Hepatic stellate cell (primary cell): ENCODE results near the gene WNK4.

Experiments
- DNase-seq: peaks from one replicate; pipeline ENCODE4 v3.0.0; 2011; ENCODE audit warnings: low spot score

Gene WNK4

GRCh38 chr17:42797067-42798007, 16.9 kb downstream of the WNK4 start:
- no peak for DNase-seq

GRCh38 chr17:42798011-42798382, 17.6 kb downstream of the WNK4 start:
- no peak for DNase-seq

- DNase-seq: peak; percentile 92
Observed at GRCh38 chr17:42798383-42799380, 18.3 kb downstream of the WNK4 start, which contains the start of the genes CNTD1 and COA3. Gene CNTD1, plus strand, starts transcription at chr17:42798861. Its CDS starts 207 bp downstream, at chr17:42799068. Gene COA3, minus strand, starts transcription at chr17:42798704. Its CDS starts 23 bp downstream, at chr17:42798681.

DNA sequence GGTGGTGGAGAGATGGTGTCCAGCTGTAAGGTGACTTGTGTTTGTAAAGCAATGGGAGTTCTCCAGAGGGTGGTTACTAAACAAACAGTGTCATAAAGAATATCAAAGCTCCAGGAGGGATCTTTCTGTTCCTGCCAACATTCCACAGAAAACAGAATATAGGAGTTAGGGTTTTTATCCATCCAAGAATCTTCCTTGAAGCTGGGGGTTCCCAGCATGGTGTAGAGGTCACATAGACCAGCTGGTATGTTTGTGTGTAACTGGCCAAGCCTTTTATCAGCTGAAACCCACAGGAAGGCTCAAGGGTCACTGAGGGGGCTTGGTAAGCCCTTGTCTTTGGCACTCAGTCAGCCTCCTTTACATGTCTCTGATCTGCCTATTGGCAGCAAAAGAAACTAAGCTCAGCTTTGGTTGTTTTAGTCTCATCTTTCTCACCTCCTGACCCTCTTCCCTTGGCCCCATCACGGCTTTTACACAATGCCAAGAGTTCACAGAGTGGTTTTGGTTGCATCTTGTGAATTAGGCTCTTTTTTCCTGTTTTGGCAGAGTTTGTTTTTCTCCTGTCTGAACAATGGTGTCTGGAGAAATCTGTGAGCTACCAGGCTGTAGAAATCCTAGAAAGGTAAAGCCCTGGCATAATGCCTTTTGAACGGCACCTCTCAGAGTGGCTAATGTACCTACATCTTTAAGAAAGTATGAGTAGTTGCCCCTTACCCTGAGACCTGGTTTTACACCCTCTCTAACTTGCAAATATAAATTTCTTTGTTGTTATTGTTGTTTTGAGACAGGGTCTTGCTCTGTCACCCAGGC, 22.9 kb downstream of the WNK4 start:
- no peak for DNase-seq

DNA sequence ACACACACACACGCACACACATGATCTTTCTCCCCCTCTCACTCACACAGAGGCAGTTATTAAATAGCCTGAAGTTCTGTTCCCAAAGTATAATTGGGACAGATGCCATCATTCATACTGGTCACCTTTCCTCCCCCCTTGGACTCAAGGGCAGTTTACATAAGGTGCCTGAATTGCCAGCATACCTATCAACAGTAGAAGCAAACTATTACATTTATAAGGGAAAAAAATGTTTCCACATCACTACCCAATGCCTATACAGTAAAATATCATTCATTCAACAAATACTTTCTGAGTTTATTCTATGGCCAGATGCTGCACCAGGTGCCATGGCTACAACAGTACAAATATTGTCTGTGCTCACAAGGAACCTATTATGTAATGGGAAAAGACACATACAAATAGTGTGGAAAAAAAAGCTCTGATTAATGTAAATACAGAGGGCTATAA, 24.5 kb downstream of the WNK4 start:
- no peak for DNase-seq

GRCh38 chr17:42806249-42806648, 25.8 kb downstream of the WNK4 start:
- DNase-seq: no peak

GRCh38 chr17:42809250-42809649, 28.8 kb downstream of the WNK4 start:
- DNase-seq: peak; percentile 62

DNA sequence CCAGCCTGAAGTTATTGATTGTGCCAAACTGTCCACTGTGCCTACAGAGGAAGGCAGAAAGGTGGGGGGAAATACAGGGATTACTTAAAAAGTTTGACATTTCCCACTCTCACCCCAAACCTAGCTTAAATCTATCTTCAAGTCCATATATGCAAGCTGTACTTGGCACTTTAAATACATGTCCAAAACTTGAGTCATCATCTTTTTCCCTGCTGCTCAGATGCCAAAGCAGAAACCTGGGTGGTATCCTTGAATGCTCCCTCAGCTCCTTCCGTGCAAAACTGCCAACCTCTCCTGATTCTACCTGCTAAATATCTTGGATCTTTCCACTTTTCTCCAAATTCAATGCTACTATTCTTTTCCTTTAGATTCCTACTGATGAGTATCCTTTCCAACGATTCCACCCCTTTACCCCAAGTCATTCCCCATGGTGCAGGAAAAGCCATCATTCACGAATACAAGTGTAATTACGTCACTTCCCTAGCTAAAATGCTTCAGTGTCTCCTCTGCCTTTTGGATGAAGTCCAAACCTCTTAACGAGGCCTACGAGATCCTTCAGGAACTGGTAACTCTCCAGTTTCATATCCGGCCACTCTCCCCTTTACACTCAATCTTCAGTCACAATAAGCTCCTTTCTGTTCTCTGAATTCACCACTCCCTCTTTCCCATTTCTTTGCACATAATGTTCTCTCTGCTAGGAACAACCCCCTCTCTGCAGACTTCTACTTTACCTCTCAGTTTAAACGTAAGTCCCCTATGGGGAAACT, 34.4 kb downstream of the WNK4 start:
- DNase-seq: peak; percentile 46

DNA sequence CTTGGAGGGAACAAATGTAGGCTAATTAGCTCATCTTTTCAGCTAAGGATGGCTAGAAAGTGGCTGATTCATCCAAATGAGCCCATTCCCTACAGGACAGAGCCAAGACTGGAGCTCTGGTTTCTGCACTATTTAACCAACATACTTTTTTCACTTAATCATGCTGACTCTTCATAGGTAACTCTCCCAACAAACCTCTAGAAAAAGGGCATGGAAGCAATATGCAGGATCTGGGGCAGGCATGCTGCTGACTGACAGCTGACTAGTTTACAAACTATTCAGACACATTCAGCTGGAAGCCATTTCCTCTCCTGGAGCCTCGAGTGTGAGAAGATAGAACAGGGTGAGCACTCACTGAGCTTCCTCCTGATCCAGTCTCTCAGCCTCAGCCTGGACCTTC, 37.5 kb downstream of the WNK4 start:
- DNase-seq: peak; percentile 26

GRCh38 chr17:42818379-42818778, 38.0 kb downstream of the WNK4 start:
- DNase-seq: peak; percentile 47

- peak; percentile 27 for DNase-seq
Observed at GRCh38 chr17:42819939-42820535, 39.6 kb downstream of the WNK4 start.

GRCh38 chr17:42821176-42821575, 40.8 kb downstream of the WNK4 start:
- DNase-seq: no peak

DNA sequence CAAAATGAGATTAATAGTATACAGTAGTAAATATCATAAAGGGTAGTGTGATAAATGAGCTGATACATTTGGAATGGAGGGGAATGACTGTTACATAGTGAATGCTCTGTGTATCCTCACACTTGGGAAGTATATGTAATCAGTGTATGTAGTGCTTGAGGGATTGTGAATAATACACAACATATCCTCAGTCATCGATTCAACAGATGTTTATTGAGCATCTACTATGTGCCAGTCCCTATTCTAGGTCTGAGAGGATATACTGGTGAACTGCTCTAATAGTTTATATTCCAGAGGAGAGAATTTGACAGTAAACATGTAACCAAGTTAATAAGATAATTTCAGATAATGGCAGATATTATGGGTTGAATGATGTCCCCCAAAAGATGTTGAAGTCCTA, 47.1 kb downstream of the WNK4 start:
- no peak for DNase-seq

GRCh38 chr17:42830971-42831370, 50.6 kb downstream of the WNK4 start:
- DNase-seq: no peak

DNA sequence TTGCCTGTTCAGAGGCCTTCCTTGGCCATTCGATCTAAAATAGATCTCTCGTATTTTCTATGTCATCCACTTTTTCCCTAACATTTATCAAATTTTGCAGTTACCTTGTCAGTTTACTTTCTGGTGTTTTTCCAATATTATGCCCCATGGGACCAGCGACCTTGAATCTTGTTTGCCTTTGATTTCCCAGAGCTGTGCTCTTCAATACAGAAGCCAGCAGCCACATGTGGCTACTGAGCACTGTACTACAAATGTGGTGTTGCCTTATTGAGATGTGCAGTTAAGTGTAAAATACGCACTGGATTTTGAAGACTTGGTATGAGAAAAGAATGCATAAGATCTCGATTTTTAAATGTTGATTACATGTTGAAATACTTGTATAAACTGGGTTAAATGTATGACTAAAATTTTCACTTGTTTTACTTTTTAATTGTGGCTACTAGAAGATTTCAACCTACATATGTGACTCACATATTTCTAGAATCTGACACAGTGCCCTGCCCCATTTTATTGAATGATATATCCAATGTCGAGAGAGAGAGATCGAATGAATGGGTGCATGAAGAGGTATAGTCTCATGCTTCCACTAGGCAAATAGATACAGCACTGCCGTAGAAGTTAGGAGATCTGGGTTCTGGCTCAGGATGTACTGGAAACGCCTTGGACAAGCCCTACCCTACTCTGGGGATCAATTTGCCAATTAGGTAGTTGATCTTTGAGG, 52.0 kb downstream of the WNK4 start:
- DNase-seq: no peak

DNA sequence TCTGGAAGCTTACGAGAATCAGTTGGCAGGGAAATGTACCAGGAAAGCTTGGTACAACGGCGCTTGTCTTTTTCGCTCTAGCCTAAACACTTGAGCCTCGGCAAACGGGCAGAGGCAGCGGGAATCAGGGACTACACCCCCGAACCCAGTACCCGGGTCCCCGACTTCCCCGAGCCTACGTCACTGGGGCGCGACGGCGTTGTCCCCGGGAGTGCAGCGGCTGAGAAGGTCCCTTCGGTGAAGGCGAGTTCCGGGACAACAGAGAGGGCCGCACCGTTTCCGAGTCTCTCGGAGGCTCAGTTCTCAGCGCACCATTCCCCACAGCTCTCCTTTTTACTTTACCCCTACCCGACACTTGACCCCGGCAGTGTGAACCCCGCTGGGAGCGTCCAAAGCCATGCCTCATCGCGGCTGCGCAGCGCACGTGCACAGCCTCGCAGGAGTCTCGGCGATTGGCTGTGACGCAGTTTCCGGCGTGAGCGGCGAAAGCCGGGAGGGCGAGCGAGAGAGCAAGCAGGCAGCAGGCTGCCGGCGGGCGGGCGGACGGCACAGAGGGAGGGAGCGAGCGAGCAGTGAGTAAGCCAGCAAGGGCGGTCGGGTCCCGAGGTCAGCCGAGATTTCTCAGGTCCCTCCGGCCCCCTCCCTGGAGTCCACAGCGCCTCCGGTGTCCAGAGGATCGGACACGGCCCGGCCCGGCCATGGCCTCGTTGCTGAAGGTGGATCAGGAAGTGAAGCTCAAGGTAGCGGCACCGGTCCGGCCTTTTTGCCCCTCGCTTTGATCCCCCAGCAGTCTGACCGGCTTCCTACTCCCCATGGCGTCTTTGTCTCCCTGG, 52.7 kb downstream of the WNK4 start, which contains the start of gene PSME3:
Gene PSME3, plus strand, starts transcription at position 464 of the 833 bp plus-strand sequence. Its CDS starts 235 bp downstream, at position 699.
- DNase-seq: peak; percentile 94

DNA sequence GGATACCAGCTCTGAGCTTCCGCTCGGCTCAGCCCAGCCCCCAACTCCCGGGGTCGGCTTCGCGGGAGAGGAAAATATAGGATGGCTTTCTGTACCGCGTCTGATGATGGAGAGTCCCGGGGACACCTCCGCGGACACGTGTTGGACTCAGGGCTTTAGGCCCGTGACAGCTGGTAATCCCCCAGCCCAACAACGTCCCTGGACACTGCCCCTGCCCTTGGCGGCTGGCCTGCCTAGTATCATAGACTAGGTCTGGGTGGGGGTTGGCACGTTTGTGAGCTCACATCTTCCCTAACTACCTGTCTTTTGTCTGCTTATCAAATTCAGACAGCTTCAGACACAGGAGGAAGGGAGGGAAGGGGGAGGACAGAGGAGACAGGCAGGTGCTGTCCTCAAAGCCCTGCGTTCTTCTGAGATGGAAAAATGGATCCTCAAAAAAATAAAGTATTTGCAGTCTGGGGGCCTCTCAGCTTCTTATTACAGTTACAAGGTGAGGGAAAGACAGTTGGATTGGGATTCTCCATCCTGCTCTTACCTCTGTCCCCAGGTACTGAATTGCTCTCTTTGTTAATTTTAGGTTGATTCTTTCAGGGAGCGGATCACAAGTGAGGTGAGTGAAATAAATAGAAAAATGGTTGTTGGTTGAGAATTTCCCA, 53.5 kb downstream of the WNK4 start:
- DNase-seq: no peak

GRCh38 chr17:42835732-42836131, 55.3 kb downstream of the WNK4 start:
- DNase-seq: no peak
